Activated naive CD8-positive, alpha-beta T cell treated with anti-CD3 and anti-CD28 coated beads, Interleukin-2, amount 50 U/mL, for 24 hours (primary cell): Measurements from ENCODE around the gene TOMM22.

Source experiments
- ATAC-seq: fragments of 150-1000 bp; cut with Tn5 transposase; one replicate; pipeline ENCODE4 v1.10.0; 2021
- DNase-seq: peaks from one replicate; pipeline ENCODE4 v3.0.0; 2021
- H3K27ac Mint-ChIP-seq: one replicate; pipeline ENCODE4 v1.8.0; 2021; ENCODE audit warnings: mild to moderate bottlenecking, mixed read lengths
- H3K27me3 Mint-ChIP-seq: one replicate; pipeline ENCODE4 v1.8.0; 2021; ENCODE audit warnings: mixed read lengths
- H3K36me3 Mint-ChIP-seq: one replicate; pipeline ENCODE4 v1.8.0; 2021; ENCODE audit warnings: low read depth, mixed read lengths
- H3K4me1 Mint-ChIP-seq: one replicate; pipeline ENCODE4 v1.8.0; 2021; ENCODE audit warnings: mixed read lengths
- H3K4me3 Mint-ChIP-seq: one replicate; pipeline ENCODE4 v1.8.0; 2021; ENCODE audit warnings: mild to moderate bottlenecking, moderate library complexity, mixed read lengths
- H3K9me3 Mint-ChIP-seq: one replicate; pipeline ENCODE4 v1.8.0; 2021; ENCODE audit warnings: mixed read lengths

TOMM22 gene

GRCh38 chr22:38674888-38675287 is 6.9 kb upstream of the TOMM22 start:
- Mint-ChIP-seq H3K27me3 (no peaks in the 10 kb centered on the region), H3K4me3 (no peak overlapping the region), H3K36me3 (peaks cover 16% of the 10 kb centered on the region), H3K27ac (no peak overlapping the region), H3K4me1 (no peaks in the 10 kb centered on the region), H3K9me3 (no peaks in the 10 kb centered on the region)
- ATAC-seq, result no peak
- DNase-seq, result no peak

GRCh38 chr22:38675833-38676232 is 5.9 kb upstream of the TOMM22 start:
- H3K27me3 Mint-ChIP-seq, result no peaks in the 10 kb centered on the region
- H3K4me1 Mint-ChIP-seq, result no peaks in the 10 kb centered on the region
- ATAC-seq, result no peak
- no peak overlapping the region for H3K4me3 Mint-ChIP-seq
- no peak for DNase-seq
- H3K9me3 Mint-ChIP-seq, result no peaks in the 10 kb centered on the region
- H3K27ac Mint-ChIP-seq, result no peak overlapping the region
- peaks cover 16% of the 10 kb centered on the region for H3K36me3 Mint-ChIP-seq

- no peaks in the 10 kb centered on the region for H3K9me3 Mint-ChIP-seq
- no peak for ATAC-seq
- H3K27ac Mint-ChIP-seq, result no peak overlapping the region
- H3K4me3 Mint-ChIP-seq, result no peak overlapping the region
- peaks cover 24% of the 10 kb centered on the region for H3K4me1 Mint-ChIP-seq
- no peak for DNase-seq
- H3K36me3 Mint-ChIP-seq, result peaks cover 58% of the 10 kb centered on the region
- no peaks in the 10 kb centered on the region for H3K27me3 Mint-ChIP-seq
Measured at GRCh38 chr22:38684895-38685294, 3.1 kb downstream of the TOMM22 start.

GRCh38 chr22:38685761-38686160 is 4.0 kb downstream of the TOMM22 start:
- DNase-seq (no peak), ATAC-seq (no peak)
- H3K36me3 Mint-ChIP-seq, result peaks cover 61% of the 10 kb centered on the region
- H3K27ac Mint-ChIP-seq, result no peak overlapping the region
- peaks cover 24% of the 10 kb centered on the region for H3K4me1 Mint-ChIP-seq
- H3K4me3 Mint-ChIP-seq, result no peak overlapping the region
- no peaks in the 10 kb centered on the region for H3K27me3 Mint-ChIP-seq
- no peaks in the 10 kb centered on the region for H3K9me3 Mint-ChIP-seq

- peak overlapping the region; percentile 47 for H3K27ac Mint-ChIP-seq
- ATAC-seq, result no peak
- H3K4me1 Mint-ChIP-seq, result peaks cover 19% of the 10 kb centered on the region
- no peaks in the 10 kb centered on the region for H3K27me3 Mint-ChIP-seq
- no peak for DNase-seq
- no peak overlapping the region for H3K4me3 Mint-ChIP-seq
- no peaks in the 10 kb centered on the region for H3K9me3 Mint-ChIP-seq
- peaks cover 57% of the 10 kb centered on the region for H3K36me3 Mint-ChIP-seq
Measured at GRCh38 chr22:38689651-38690050, 7.9 kb downstream of the TOMM22 start.

- H3K36me3 Mint-ChIP-seq, result peaks cover 60% of the 10 kb centered on the region
- peak overlapping the region; percentile 58 for H3K27ac Mint-ChIP-seq
- no peaks in the 10 kb centered on the region for H3K9me3 Mint-ChIP-seq
- H3K4me3 Mint-ChIP-seq, result no peak overlapping the region
- peaks cover 60% of the 10 kb centered on the region for H3K4me1 Mint-ChIP-seq
- ATAC-seq (no peak), DNase-seq (no peak)
- no peaks in the 10 kb centered on the region for H3K27me3 Mint-ChIP-seq
Measured at GRCh38 chr22:38694049-38694448, 12.3 kb downstream of the TOMM22 start.

- no peaks in the 10 kb centered on the region for H3K9me3 Mint-ChIP-seq
- H3K27me3 Mint-ChIP-seq, result no peaks in the 10 kb centered on the region
- no peak for DNase-seq
- ATAC-seq, result no peak
- peaks cover 65% of the 10 kb centered on the region for H3K36me3 Mint-ChIP-seq
- H3K27ac Mint-ChIP-seq, result peak overlapping the region; percentile 41
- peaks cover 68% of the 10 kb centered on the region for H3K4me1 Mint-ChIP-seq
- H3K4me3 Mint-ChIP-seq, result no peak overlapping the region
Measured at GRCh38 chr22:38694940-38695339, 13.2 kb downstream of the TOMM22 start.

- Mint-ChIP-seq H3K9me3 (no peaks in the 10 kb centered on the region), H3K27me3 (no peaks in the 10 kb centered on the region), H3K27ac (peak overlapping the region; percentile 85), H3K36me3 (peaks cover 59% of the 10 kb centered on the region), H3K4me3 (peak overlapping the region; percentile 92), H3K4me1 (peaks cover 74% of the 10 kb centered on the region)
- ATAC-seq (peak; percentile 51), DNase-seq (peak; percentile 38)
Measured at GRCh38 chr22:38696606-38697424, 15.1 kb downstream of the TOMM22 start.

GRCh38 chr22:38697425-38698089 is 15.8 kb downstream of the TOMM22 start:
- Mint-ChIP-seq H3K9me3 (no peaks in the 10 kb centered on the region), H3K27me3 (no peaks in the 10 kb centered on the region), H3K4me3 (peak overlapping the region; percentile 92), H3K36me3 (peaks cover 58% of the 10 kb centered on the region), H3K27ac (peak overlapping the region; percentile 85), H3K4me1 (peaks cover 78% of the 10 kb centered on the region)
- no peak for ATAC-seq
- no peak for DNase-seq

GRCh38 chr22:38698407-38699094 is 16.8 kb downstream of the TOMM22 start:
- peaks cover 72% of the 10 kb centered on the region for H3K4me1 Mint-ChIP-seq
- ATAC-seq (no peak), DNase-seq (no peak)
- peak overlapping the region; percentile 94 for H3K27ac Mint-ChIP-seq
- H3K9me3 Mint-ChIP-seq, result no peaks in the 10 kb centered on the region
- peak overlapping the region; percentile 92 for H3K4me3 Mint-ChIP-seq
- H3K36me3 Mint-ChIP-seq, result peaks cover 49% of the 10 kb centered on the region
- no peaks in the 10 kb centered on the region for H3K27me3 Mint-ChIP-seq

- H3K4me3 Mint-ChIP-seq, result peak overlapping the region; percentile 92
- DNase-seq, result no peak
- H3K9me3 Mint-ChIP-seq, result no peaks in the 10 kb centered on the region
- peaks cover 71% of the 10 kb centered on the region for H3K4me1 Mint-ChIP-seq
- H3K36me3 Mint-ChIP-seq, result peaks cover 45% of the 10 kb centered on the region
- H3K27me3 Mint-ChIP-seq, result no peaks in the 10 kb centered on the region
- H3K27ac Mint-ChIP-seq, result peak overlapping the region; percentile 94
- no peak for ATAC-seq
Measured at GRCh38 chr22:38699143-38699542, 17.4 kb downstream of the TOMM22 start.

GRCh38 chr22:38699784-38700183 is 18.0 kb downstream of the TOMM22 start:
- DNase-seq (no peak), ATAC-seq (no peak)
- Mint-ChIP-seq H3K4me1 (peaks cover 69% of the 10 kb centered on the region), H3K27ac (peak overlapping the region; percentile 94), H3K27me3 (no peaks in the 10 kb centered on the region), H3K36me3 (peaks cover 41% of the 10 kb centered on the region), H3K4me3 (peak overlapping the region; percentile 92), H3K9me3 (no peaks in the 10 kb centered on the region)

- Mint-ChIP-seq H3K27ac (peak overlapping the region; percentile 97), H3K27me3 (no peaks in the 10 kb centered on the region), H3K9me3 (no peaks in the 10 kb centered on the region), H3K36me3 (peaks cover 36% of the 10 kb centered on the region), H3K4me3 (peak overlapping the region; percentile 92), H3K4me1 (peaks cover 69% of the 10 kb centered on the region)
- DNase-seq, result no peak
- peak; percentile 7 for ATAC-seq
Measured at GRCh38 chr22:38700270-38700788, 18.6 kb downstream of the TOMM22 start.

GRCh38 chr22:38700789-38701628 is 19.3 kb downstream of the TOMM22 start, which contains the start of gene JOSD1:
Gene JOSD1 (minus strand): TSS chr22:38700943. CDS start chr22:38699987, 956 bp downstream.
- H3K4me1 Mint-ChIP-seq, result peaks cover 66% of the 10 kb centered on the region
- H3K9me3 Mint-ChIP-seq, result no peaks in the 10 kb centered on the region
- H3K4me3 Mint-ChIP-seq, result peak within 1 kb of the TSS; percentile 92
- DNase-seq (peak; percentile 100), ATAC-seq (peak; percentile 44)
- H3K27me3 Mint-ChIP-seq, result no peaks in the 10 kb centered on the region
- peak within 1 kb of the TSS; percentile 97 for H3K27ac Mint-ChIP-seq
- H3K36me3 Mint-ChIP-seq, result peaks cover 33% of the 10 kb centered on the region
